ENCODE results near the gene PTCH2.

PTCH2 gene

GRCh38 chr1:44776730-44777068 lies 66.4 kb downstream of the PTCH2 start:
- DNase-seq = no peak

DNA sequence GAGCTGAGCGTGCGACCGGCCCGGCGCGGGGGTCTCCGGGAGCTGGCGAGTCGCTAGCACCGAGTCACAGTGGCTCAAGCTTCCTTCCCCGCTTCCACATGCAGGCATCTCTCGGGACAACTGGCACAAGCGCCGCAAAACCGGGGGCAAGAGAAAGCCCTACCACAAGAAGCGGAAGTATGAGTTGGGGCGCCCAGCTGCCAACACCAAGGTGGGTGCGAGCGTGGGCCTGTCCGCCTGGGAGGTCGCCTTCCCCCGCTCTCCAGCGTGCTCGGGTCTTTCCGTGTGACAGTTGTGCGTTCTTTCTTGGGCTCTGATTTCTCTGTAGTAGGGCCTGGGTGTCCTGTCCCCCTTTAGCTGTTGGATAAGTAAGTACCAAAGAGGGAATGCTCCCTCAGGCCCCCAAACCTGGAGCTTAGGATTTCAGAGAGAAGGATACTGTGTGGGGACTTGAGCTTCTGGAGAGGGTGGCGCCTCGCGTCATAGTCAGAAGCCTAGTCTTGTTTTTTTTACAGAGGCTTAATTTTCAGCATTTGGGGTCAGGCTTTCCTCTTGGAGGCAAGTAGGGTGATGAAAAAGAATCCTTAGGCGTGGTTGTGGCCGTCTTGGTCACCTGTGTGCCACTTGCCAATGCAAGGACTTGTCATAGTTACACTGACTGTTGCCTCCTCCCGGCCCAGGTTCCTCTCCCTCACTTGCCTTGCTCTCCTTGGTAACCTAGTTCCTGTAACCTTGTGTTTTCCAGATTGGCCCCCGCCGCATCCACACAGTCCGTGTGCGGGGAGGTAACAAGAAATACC lies 66.9 kb downstream of the PTCH2 start:
- no peak for DNase-seq

- peak; percentile 85 to 92 for DNase-seq
These were observed 67.7 kb downstream of the PTCH2 start, which contains the start of gene RPS8 for GRCh38 chr1:44775078-44775929. RPS8 (plus strand) TSS chr1:44775540; CDS start chr1:44775597, 57 bp downstream.

All from NCI-H1930 (cell line).